SJCRH30 (cell line): ENCODE results near the gene YPEL2. TPM values are rescaled to one million over a fixed set of nuclear protein-coding genes. Genes with fewer than 3 reads are reported as not detected.

Experiments
- DNase-seq, 2 experiments: peaks; one replicate each; pipeline ENCODE4 v3.0.0-alpha.2; 2015 to 2020
- H3K27ac ChIP-seq: fragments of 250-450 bp; sonication (Bioruptor Pico); 2 replicates; pipeline ENCODE4 v1.5.1; 2020; ENCODE audit warnings: mild to moderate bottlenecking, moderate library complexity
- H3K27me3 ChIP-seq: fragments of 250-450 bp; sonication (Bioruptor Pico); 2 replicates; pipeline ENCODE4 v1.5.1; 2020; ENCODE audit warnings: mild to moderate bottlenecking, moderate library complexity
- H3K36me3 ChIP-seq: fragments of 250-450 bp; sonication (Bioruptor Pico); 2 replicates; pipeline ENCODE4 v1.5.1; 2020; ENCODE audit warnings: mild to moderate bottlenecking, moderate library complexity
- H3K4me1 ChIP-seq: fragments of 250-450 bp; sonication (Bioruptor Pico); 2 replicates; pipeline ENCODE4 v1.5.1; 2020; ENCODE audit warnings: mild to moderate bottlenecking, moderate library complexity
- H3K4me3 ChIP-seq: fragments of 250-450 bp; sonication (Bioruptor Pico); 2 replicates; pipeline ENCODE4 v1.5.1; 2020; ENCODE audit warnings: mild to moderate bottlenecking, moderate library complexity
- H3K9me3 ChIP-seq: fragments of 250-450 bp; sonication (Bioruptor Pico); replicated peaks from 2 replicates; pipeline ENCODE4 v1.5.1; 2020; ENCODE audit warnings: mild to moderate bottlenecking, moderate library complexity
- total RNA-seq: library from RNA; depleted of rRNA; stranded (reverse); fragments of >200 nt; shearing (Covaris generic); gene quantifications from 2 replicates; pipeline ENCODE4 v1.2.3, GENCODE V29; 2014

Gene YPEL2
- total RNA-seq, 1 experiment from 2014 or later: 1.6 TPM

DNA sequence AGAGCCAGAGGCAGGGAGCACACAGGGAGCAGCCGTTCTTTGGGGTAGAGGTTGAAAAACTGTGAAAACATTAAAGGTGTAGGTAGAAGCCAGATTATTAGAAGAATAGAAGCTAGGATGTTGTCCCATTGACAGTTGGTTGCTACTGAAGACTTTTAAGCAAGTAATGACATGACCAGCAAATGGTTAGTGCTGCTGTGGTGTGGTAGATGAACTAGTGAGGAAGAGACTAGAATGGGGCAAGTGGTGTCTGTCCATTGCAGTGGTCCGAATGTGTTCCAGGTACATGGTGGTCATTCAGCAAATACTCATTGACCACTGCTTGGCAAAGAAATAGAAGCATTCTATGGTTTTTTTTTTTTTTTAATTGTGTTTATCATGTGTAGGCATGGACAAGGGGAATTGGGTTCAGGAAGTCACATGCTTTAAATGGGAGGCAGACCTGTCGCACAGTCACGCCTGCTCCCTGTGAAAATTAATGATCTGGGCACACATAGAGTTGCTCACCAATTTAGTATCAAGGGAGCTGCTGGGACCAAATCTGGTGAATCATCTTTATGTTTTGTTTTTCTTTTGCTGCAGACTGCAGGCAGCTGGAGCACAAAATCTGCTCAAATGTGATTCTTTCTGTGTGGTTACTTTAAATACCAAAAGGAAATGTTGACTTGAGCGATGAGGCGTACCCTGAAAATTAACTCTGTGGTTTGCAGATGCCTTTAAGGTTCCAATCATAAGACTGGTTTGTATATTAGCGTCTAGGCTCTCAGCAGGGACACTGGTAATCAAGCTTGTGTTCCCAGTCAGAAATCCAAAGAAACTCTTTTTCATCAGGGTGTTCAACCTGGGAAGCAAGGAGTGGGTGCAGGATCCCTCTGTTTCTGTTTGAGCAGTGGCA is 30.7 kb downstream of the YPEL2 start:
- H3K4me1 ChIP-seq: peaks cover 59% of the 10 kb centered on the region
- peak; percentile 38 to 58 for DNase-seq

GRCh38 chr17:59362811-59363205 is 31.4 kb downstream of the YPEL2 start:
- Histone ChIP-seq H3K27ac (peak overlapping the region; percentile 47), H3K9me3 (no peaks in the 10 kb centered on the region), H3K4me3 (no peak overlapping the region), H3K36me3 (no peaks in the 10 kb centered on the region), H3K27me3 (no peaks in the 10 kb centered on the region), H3K4me1 (peaks cover 65% of the 10 kb centered on the region)
- DNase-seq: no peak

More for the DNA sequence above, 30.7 kb downstream of the YPEL2 start:
- H3K4me3 ChIP-seq: no peak overlapping the region
- peak overlapping the region; percentile 47 for H3K27ac ChIP-seq
- H3K9me3 ChIP-seq: no peaks in the 10 kb centered on the region
- no peaks in the 10 kb centered on the region for H3K27me3 ChIP-seq
- no peaks in the 10 kb centered on the region for H3K36me3 ChIP-seq

GRCh38 chr17:59365383-59365981 is 34.0 kb downstream of the YPEL2 start:
- no peaks in the 10 kb centered on the region for H3K9me3 ChIP-seq
- H3K27me3 ChIP-seq: no peaks in the 10 kb centered on the region
- peaks cover 71% of the 10 kb centered on the region for H3K4me1 ChIP-seq
- no peak overlapping the region for H3K4me3 ChIP-seq
- H3K36me3 ChIP-seq: no peaks in the 10 kb centered on the region
- peak overlapping the region; percentile 9; the same call in 1 of the 2 replicates for H3K27ac ChIP-seq
- peak; percentile 28 to 57 for DNase-seq

GRCh38 chr17:59366040-59366757 is 34.7 kb downstream of the YPEL2 start:
- H3K27me3 ChIP-seq: no peaks in the 10 kb centered on the region
- no peaks in the 10 kb centered on the region for H3K36me3 ChIP-seq
- DNase-seq: peak; percentile 39 to 43
- H3K9me3 ChIP-seq: no peaks in the 10 kb centered on the region
- peaks cover 67% of the 10 kb centered on the region for H3K4me1 ChIP-seq
- peak overlapping the region; percentile 9; the same call in 1 of the 2 replicates for H3K27ac ChIP-seq
- no peak overlapping the region for H3K4me3 ChIP-seq

DNA sequence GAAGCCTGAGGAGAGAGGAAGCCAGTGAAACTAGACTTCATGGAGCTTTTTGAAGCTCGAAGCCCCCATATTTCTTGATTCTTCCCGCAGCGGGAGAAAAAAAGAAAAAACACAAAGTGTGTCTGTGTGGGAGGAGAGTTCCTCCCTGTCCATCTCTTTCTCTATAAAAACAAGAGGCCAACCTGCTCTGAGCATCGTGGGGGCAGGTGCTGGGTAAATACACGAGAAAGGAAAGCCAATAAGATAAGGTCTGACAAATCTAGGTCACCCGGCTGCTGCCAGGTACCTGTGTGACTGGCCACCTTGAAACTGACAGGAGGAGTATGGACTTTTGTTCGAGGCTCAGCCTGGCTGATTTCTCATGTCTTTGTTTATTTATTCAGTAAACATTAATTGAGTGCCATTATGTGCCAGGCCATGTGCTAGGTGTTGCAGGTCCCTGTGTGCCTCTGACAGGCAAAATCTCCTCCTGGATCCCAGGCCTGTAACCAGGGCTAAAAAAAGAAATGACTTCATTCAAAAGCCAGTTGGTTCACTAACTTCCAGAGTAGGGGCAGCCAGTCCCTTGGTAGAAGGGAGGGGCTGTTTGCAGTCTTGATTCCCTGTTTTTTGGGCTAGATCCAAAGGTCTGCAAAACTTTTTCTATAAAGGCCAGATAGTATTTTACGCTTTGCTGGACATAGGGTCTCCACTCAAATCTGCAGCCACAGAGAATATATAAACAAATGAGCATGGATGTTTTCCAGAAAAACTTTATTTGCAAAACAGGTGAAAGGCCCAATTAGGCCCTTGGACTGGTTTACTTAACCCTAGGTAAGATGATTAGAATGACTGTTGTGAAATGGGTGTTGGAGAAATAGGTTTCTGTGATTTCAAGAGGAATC is 35.6 kb downstream of the YPEL2 start:
- peak; percentile 31 to 60 for DNase-seq
- Histone ChIP-seq H3K27me3 (no peaks in the 10 kb centered on the region), H3K4me3 (no peak overlapping the region), H3K4me1 (peaks cover 62% of the 10 kb centered on the region), H3K27ac (peak overlapping the region; percentile 9; the same call in 1 of the 2 replicates), H3K9me3 (no peaks in the 10 kb centered on the region), H3K36me3 (no peaks in the 10 kb centered on the region)

- no peak overlapping the region for H3K27ac ChIP-seq
- H3K27me3 ChIP-seq: no peaks in the 10 kb centered on the region
- no peaks in the 10 kb centered on the region for H3K36me3 ChIP-seq
- H3K4me1 ChIP-seq: peaks cover 60% of the 10 kb centered on the region
- H3K9me3 ChIP-seq: no peaks in the 10 kb centered on the region
- no peak overlapping the region for H3K4me3 ChIP-seq
- no peak for DNase-seq
Measured at GRCh38 chr17:59367657-59368045, 36.2 kb downstream of the YPEL2 start.

DNA sequence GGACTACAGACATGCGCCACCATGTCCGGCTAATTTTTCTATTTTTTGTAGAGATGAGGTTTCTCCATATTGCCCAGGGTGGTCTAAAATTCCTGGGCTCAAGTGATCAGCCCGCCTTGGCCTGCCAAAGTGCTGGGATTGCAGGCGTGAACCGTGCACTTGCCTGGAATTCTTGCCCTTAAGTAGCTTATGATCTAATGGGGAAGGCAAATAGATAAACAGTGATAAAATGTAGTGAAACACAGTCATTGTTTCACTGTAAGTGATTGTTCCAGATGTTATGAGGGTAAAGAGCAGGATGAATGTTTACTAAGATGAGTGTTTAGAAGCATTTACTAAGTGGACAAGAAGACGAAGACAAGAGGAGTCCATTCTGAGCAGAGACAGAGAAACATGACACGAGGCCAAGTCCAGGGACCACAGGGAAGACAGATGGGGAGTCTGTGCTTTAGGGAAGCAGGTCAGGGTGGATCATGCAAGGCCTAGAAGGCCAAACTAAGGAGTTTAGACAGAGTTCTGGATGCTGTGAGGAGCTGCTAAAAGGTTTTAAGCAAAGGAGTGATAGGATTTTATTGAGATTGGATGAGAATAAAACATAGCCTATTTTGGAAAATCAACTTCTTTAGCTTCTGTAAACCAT is 36.9 kb downstream of the YPEL2 start:
- H3K4me3 ChIP-seq: no peak overlapping the region
- no peaks in the 10 kb centered on the region for H3K27me3 ChIP-seq
- H3K4me1 ChIP-seq: peaks cover 57% of the 10 kb centered on the region
- H3K27ac ChIP-seq: no peak overlapping the region
- H3K9me3 ChIP-seq: no peaks in the 10 kb centered on the region
- H3K36me3 ChIP-seq: no peaks in the 10 kb centered on the region
- DNase-seq: no peak

GRCh38 chr17:59369031-59369975 is 37.8 kb downstream of the YPEL2 start:
- no peak overlapping the region for H3K27ac ChIP-seq
- H3K9me3 ChIP-seq: no peaks in the 10 kb centered on the region
- no peak overlapping the region for H3K4me3 ChIP-seq
- DNase-seq: no peak
- no peaks in the 10 kb centered on the region for H3K36me3 ChIP-seq
- H3K27me3 ChIP-seq: no peaks in the 10 kb centered on the region
- H3K4me1 ChIP-seq: peaks cover 53% of the 10 kb centered on the region

DNA sequence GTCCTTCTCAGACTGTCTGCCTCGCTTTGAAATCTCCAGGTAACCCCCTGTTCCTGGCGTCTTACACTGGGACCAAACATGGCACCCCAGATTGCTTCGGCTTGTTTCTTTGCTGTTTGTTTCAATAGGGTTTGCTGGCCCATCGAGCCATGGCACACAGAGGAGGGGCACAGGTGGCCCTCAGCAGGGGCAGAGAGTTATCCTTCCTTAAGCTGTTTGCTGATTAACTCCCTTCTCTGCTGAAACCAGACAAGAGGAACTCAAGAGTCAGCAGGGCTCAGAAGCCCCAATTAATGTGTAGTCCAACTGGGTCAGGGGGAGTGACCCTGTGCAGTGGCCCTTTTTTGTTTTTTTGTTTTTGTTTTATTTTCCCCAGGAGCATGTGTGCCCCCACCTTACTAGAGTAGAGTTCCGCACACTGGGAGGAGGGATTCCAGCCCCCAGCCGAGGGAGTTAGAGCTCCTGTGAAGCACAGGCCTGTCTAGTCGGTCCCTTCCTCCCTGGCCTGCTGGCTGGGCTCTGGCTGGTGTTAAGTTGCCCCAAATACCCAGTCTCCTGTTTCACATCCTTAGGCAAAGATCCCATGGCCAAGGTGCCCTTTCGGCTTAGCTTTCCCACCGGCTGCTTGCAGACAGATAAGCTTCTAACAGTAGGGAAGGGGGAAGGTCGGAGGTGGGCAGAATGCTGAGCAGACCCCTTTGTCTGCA is 39.3 kb downstream of the YPEL2 start:
- Histone ChIP-seq H3K4me3 (no peak overlapping the region), H3K9me3 (no peaks in the 10 kb centered on the region), H3K27me3 (no peaks in the 10 kb centered on the region), H3K36me3 (no peaks in the 10 kb centered on the region), H3K27ac (no peak overlapping the region), H3K4me1 (peaks cover 41% of the 10 kb centered on the region)
- no peak for DNase-seq

DNA sequence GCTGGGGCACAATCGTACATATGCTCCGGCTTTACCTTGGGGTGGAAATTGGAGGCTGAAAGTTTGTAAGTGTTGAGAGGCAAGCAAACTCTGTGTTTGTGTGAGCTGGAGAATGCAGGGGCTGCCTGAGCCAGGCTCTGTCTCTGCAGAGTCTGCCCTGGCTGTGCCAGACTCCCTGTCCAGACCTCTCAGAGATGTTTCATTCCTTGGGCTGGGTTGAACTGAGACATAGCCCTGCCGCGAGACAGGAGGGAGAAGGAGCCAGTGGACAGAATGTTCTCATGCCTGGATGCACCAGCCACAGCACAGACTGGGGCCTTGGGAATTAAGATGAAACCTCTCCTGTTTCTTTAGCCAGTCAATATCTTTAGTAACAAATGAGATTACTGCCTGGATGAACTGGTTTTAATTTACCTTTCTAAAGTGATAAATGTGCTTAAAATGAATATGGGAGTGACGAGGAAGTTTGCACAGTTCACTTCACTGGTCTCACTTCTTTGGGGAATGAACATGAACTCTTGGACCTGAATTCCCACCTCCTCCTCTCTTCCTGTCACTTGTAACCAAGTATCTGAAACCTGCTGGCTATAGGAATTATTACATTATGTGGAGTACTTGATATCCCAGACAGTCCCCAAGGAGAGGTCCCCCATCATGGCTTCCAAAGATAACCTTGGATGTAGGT is 40.1 kb downstream of the YPEL2 start:
- Histone ChIP-seq H3K36me3 (no peaks in the 10 kb centered on the region), H3K9me3 (no peaks in the 10 kb centered on the region), H3K27me3 (no peaks in the 10 kb centered on the region), H3K4me3 (no peak overlapping the region), H3K27ac (no peak overlapping the region), H3K4me1 (peaks cover 33% of the 10 kb centered on the region)
- DNase-seq: no peak

DNA sequence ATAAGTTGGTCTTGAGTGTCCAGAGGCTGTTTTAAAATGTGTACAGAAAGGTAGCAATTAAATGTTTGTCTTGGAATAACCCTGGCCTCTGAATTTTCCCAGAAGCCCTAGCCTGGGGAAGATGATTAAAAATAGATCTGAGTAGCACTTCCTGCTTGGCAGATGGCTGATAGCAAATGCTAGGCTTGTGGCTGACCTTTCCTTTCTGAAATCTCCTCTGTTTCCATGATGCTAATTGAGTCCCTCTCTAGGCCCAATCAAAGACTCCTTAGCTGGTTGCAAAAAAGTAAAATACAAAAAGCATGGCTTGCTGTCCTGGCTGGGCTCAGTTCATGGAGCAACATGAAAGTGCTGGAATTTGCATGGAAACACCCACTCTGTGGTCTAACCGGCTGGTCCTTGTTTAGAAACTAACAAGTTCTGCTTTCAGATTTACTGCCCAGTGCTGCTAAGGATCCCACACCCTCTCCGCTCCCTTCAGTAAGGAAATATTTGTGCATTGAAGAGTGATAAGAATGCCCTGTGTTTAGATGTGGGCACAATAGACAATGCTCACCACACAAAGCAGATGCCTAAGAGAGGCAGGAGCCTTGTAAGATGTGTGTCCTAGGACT is 40.8 kb downstream of the YPEL2 start:
- no peak overlapping the region for H3K4me3 ChIP-seq
- H3K4me1 ChIP-seq: peaks cover 26% of the 10 kb centered on the region
- no peaks in the 10 kb centered on the region for H3K27me3 ChIP-seq
- H3K36me3 ChIP-seq: no peaks in the 10 kb centered on the region
- DNase-seq: no peak
- no peaks in the 10 kb centered on the region for H3K9me3 ChIP-seq
- no peak overlapping the region for H3K27ac ChIP-seq
